ENCODE results near the gene CPT2.

Gene CPT2

GRCh38 chr1:53210352-53210751 lies 13.7 kb downstream of the CPT2 start:
- no peak overlapping the region for H3K27ac ChIP-seq
- DNase-seq (ENCODE audit: low read depth, low spot score): no peak

- H3K27ac ChIP-seq: no peak overlapping the region
Measured at GRCh38 chr1:53210954-53211353, 14.3 kb downstream of the CPT2 start.

GRCh38 chr1:53214376-53214940 lies 17.8 kb downstream of the CPT2 start:
- no peak for DNase-seq (ENCODE audit: low read depth, low spot score)
- H3K27ac ChIP-seq: no peak overlapping the region

More at GRCh38 chr1:53210954-53211353, 14.3 kb downstream of the CPT2 start:
- DNase-seq (ENCODE audit: low read depth, low spot score): no peak

- no peak overlapping the region for H3K27ac ChIP-seq
- no peak for DNase-seq (ENCODE audit: low read depth, low spot score)
Measured at GRCh38 chr1:53218201-53218600, 21.6 kb downstream of the CPT2 start.

- no peak for DNase-seq (ENCODE audit: low read depth, low spot score)
- peak overlapping the region; percentile 89 for H3K27ac ChIP-seq
Measured at GRCh38 chr1:53219711-53220110, 23.1 kb downstream of the CPT2 start.

- peak within 1 kb of the TSS; percentile 89 for H3K27ac ChIP-seq
- DNase-seq (ENCODE audit: low read depth, low spot score): peak; percentile 73
Measured at GRCh38 chr1:53220171-53220961, 23.7 kb downstream of the CPT2 start, which contains the start of gene CZIB. CZIB (minus strand) TSS chr1:53220634; CDS start chr1:53220575, 59 bp downstream.

GRCh38 chr1:53220962-53221286 lies 24.3 kb downstream of the CPT2 start:
- H3K27ac ChIP-seq: peak overlapping the region; percentile 89
- no peak for DNase-seq (ENCODE audit: low read depth, low spot score)

GRCh38 chr1:53237638-53238037 lies 41.0 kb downstream of the CPT2 start:
- H3K27ac ChIP-seq: peak overlapping the region; percentile 64
- DNase-seq (ENCODE audit: low read depth, low spot score): no peak

GRCh38 chr1:53238197-53239155 lies 41.9 kb downstream of the CPT2 start, which contains the start of gene MAGOH:
MAGOH (minus strand) TSS chr1:53238518; CDS start chr1:53238448, 70 bp downstream.
- peak within 1 kb of the TSS; percentile 64 for H3K27ac ChIP-seq
- peak; percentile 73 for DNase-seq (ENCODE audit: low read depth, low spot score)

GRCh38 chr1:53241828-53242227 lies 45.2 kb downstream of the CPT2 start:
- no peak overlapping the region for H3K27ac ChIP-seq
- DNase-seq (ENCODE audit: low read depth, low spot score): no peak

GRCh38 chr1:53242381-53242780 lies 45.8 kb downstream of the CPT2 start:
- DNase-seq (ENCODE audit: low read depth, low spot score): no peak
- no peak overlapping the region for H3K27ac ChIP-seq

- no peak for DNase-seq (ENCODE audit: low read depth, low spot score)
- no peak overlapping the region for H3K27ac ChIP-seq
Measured at GRCh38 chr1:53244141-53244540, 47.5 kb downstream of the CPT2 start.

- no peak overlapping the region for H3K27ac ChIP-seq
- DNase-seq (ENCODE audit: low read depth, low spot score): no peak
Measured at GRCh38 chr1:53246261-53247134, 49.9 kb downstream of the CPT2 start.

- no peak for DNase-seq (ENCODE audit: low read depth, low spot score)
- H3K27ac ChIP-seq: no peak overlapping the region
Measured at GRCh38 chr1:53249706-53250105, 53.1 kb downstream of the CPT2 start.

- H3K27ac ChIP-seq: no peak overlapping the region
- no peak for DNase-seq (ENCODE audit: low read depth, low spot score)
Measured at GRCh38 chr1:53250325-53250724, 53.7 kb downstream of the CPT2 start.

GRCh38 chr1:53254011-53254640 lies 57.5 kb downstream of the CPT2 start:
- no peak overlapping the region for H3K27ac ChIP-seq
- no peak for DNase-seq (ENCODE audit: low read depth, low spot score)

- no peak for DNase-seq (ENCODE audit: low read depth, low spot score)
- no peak overlapping the region for H3K27ac ChIP-seq
Measured at GRCh38 chr1:53255031-53255430, 58.4 kb downstream of the CPT2 start.

GRCh38 chr1:53256511-53257453 lies 60.2 kb downstream of the CPT2 start:
- H3K27ac ChIP-seq: no peak overlapping the region
- no peak for DNase-seq (ENCODE audit: low read depth, low spot score)
